Chondrocyte (in vitro differentiated cells): ENCODE results near the gene GANC. TPM values are rescaled to one million over a fixed set of nuclear protein-coding genes. Genes with fewer than 3 reads are reported as not detected.

Source experiments
- DNase-seq: peaks from one replicate; pipeline ENCODE4 v3.0.0; 2021; ENCODE audit warnings: mixed read lengths, low spot score
- H3K27ac Mint-ChIP-seq: one replicate; pipeline ENCODE4 v1.8.0; 2021; ENCODE audit warnings: mild to moderate bottlenecking, moderate library complexity, mixed read lengths; ENCODE audit not compliant: unreplicated experiment
- H3K27me3 Mint-ChIP-seq: 2 replicates; pipeline ENCODE4 v1.8.0; 2021; ENCODE audit warnings: low read depth, mixed read lengths
- H3K36me3 Mint-ChIP-seq: 2 replicates; pipeline ENCODE4 v1.8.0; 2021; ENCODE audit warnings: low read depth, mixed read lengths
- H3K4me1 Mint-ChIP-seq: 2 replicates; pipeline ENCODE4 v1.8.0; 2021; ENCODE audit warnings: low read depth, mild to moderate bottlenecking, mixed read lengths
- H3K4me3 Mint-ChIP-seq: one replicate; pipeline ENCODE4 v1.8.0; 2021; ENCODE audit warnings: mild to moderate bottlenecking, moderate library complexity, mixed read lengths; ENCODE audit not compliant: unreplicated experiment
- H3K9me3 Mint-ChIP-seq: 2 replicates; pipeline ENCODE4 v1.8.0; 2021; ENCODE audit warnings: low read depth, mixed read lengths
- total RNA-seq: library from RNA; stranded (reverse); gene quantifications from 3 replicates; pipeline ENCODE4 v1.2.1, GENCODE V29; 2021
- TF ChIP-seq, protein P1 (sequence below): fragments of 200-600 bp; sonication (generic); IDR thresholded peaks from 2 replicates; pipeline ENCODE4 v1.5.0; 2021; ENCODE audit warnings: antibody characterized with exemption, mild to moderate bottlenecking, moderate library complexity

GANC gene
- total RNA-seq, 1 donor from 2014 or later: 20.7 TPM

DNA sequence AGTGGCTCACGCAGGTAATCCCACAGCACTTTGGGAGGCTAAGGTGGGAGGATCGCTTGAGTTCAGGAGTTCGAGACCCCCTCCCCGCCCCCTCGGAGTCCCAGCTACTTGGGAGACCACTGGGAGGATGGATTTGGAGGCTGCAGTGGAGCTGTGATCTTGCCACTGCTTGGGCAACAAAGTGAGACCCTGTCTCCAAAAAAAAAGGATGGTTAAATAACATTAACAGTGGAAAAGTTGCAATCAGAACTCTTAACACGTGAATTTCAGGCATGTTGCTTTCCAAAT, 1.6 kb downstream of the GANC start:
- no peaks in the 10 kb centered on the region for H3K36me3 Mint-ChIP-seq
- no peaks in the 10 kb centered on the region for H3K27me3 Mint-ChIP-seq
- TF ChIP-seq, protein P1, sequence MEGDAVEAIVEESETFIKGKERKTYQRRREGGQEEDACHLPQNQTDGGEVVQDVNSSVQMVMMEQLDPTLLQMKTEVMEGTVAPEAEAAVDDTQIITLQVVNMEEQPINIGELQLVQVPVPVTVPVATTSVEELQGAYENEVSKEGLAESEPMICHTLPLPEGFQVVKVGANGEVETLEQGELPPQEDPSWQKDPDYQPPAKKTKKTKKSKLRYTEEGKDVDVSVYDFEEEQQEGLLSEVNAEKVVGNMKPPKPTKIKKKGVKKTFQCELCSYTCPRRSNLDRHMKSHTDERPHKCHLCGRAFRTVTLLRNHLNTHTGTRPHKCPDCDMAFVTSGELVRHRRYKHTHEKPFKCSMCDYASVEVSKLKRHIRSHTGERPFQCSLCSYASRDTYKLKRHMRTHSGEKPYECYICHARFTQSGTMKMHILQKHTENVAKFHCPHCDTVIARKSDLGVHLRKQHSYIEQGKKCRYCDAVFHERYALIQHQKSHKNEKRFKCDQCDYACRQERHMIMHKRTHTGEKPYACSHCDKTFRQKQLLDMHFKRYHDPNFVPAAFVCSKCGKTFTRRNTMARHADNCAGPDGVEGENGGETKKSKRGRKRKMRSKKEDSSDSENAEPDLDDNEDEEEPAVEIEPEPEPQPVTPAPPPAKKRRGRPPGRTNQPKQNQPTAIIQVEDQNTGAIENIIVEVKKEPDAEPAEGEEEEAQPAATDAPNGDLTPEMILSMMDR: no peak
- H3K27ac Mint-ChIP-seq: peak overlapping the region; percentile 98
- peaks cover 52% of the 10 kb centered on the region for H3K4me1 Mint-ChIP-seq
- H3K4me3 Mint-ChIP-seq: peak overlapping the region; percentile 98
- no peak for DNase-seq
- no peaks in the 10 kb centered on the region for H3K9me3 Mint-ChIP-seq

DNA sequence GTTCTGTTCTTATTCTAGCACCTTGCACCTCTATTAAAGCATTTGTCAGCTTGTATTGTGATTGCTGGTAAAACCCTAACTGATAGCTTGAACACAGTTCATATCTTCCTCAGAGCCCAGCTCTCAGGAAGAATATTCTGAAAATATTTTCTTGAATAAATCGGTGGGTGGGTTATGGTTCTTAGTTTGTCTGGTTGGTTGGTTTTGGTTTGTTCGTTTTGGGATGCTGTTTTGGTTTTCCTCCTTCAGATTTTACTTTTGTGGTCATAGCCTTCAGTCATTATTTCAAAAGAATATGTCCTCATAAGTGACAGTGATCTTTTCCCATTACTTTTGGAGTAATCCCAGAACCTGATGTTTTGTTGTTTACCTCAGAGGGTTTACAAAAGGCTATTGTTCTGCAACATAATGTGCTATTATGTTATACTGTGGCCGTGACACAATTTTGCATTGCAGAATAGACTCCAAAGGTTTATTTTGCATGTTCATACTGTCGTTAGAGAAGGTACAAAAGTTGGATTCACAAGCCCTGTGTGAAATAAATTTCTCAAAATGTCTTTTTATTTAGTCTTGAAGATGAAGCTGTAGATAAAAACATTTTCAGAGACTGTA, 2.9 kb downstream of the GANC start:
- Mint-ChIP-seq H3K4me1 (peaks cover 41% of the 10 kb centered on the region), H3K27me3 (no peaks in the 10 kb centered on the region), H3K9me3 (no peaks in the 10 kb centered on the region), H3K27ac (peak overlapping the region; percentile 55), H3K4me3 (peak overlapping the region; percentile 24), H3K36me3 (peaks cover 7% of the 10 kb centered on the region)
- TF ChIP-seq, protein P1: no peak
- no peak for DNase-seq

DNA sequence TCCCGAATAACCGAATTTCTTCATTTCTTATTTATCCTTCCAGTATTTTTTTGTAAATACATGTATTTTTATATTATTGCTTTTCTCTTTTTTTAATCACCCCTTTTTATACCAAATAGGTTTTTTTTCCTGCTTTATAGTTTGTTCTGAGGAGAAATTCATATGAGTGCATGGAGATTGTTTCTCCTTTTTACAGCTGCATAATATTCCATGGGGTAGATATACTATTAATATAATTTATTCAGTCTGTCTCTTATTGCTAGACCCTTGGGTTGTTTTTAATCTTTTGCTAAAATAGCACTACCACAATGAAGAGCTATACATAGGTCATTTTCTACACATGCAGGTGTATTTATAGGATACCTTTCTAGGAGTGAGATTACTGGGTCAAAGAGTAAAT, 3.8 kb downstream of the GANC start:
- TF ChIP-seq, protein P1: no peak
- Mint-ChIP-seq H3K27me3 (no peaks in the 10 kb centered on the region), H3K4me3 (no peak overlapping the region), H3K27ac (no peak overlapping the region), H3K9me3 (no peaks in the 10 kb centered on the region), H3K4me1 (peaks cover 33% of the 10 kb centered on the region), H3K36me3 (peaks cover 7% of the 10 kb centered on the region)
- DNase-seq: no peak

DNA sequence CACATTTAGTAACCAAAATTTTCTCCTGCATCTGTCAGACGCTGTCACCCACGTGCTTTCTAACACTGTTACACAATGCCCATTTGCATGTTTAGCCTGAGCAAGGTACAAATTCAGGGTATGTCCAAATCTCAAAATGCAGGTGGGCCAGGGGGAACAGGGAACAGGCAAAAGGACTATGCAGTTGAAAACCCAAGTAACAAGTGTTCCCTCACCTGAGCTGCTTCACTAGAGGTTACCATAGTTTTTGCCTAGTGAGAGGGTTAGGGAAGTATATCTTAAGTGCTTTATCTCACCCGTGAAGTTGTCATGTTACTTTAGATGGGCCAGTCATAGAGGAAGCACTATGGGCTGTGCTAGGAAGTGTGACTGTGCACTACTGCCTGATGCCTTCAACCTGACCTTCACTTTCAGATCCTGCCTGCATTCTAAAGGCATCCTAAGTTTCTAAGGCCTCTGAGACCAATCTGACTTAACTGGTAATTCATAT, 6.3 kb downstream of the GANC start:
- TF ChIP-seq, protein P1: no peak
- no peak for DNase-seq
- peaks cover 20% of the 10 kb centered on the region for H3K4me1 Mint-ChIP-seq
- peaks cover 9% of the 10 kb centered on the region for H3K36me3 Mint-ChIP-seq
- no peak overlapping the region for H3K27ac Mint-ChIP-seq
- H3K9me3 Mint-ChIP-seq: no peaks in the 10 kb centered on the region
- no peaks in the 10 kb centered on the region for H3K27me3 Mint-ChIP-seq
- H3K4me3 Mint-ChIP-seq: no peak overlapping the region

DNA sequence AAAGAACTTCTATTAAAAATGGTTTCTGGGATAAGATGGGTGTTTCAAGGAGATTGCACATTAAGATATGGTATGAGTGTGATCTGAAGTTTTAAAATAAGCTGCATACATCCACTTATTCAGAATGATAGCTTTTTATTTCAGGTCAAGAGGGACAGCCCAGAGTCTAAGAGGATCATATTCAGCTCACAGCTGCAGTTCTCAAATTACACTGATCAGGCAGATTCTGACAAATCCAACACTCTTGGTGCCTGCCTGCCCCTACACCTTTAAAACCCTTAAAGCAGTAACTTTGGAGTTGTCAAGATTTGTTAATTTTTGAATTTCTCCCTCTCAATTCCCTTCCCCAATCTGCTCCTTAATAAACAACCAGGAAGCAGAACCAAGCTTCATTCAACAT, 9.3 kb downstream of the GANC start:
- Mint-ChIP-seq H3K4me3 (no peak overlapping the region), H3K27me3 (no peaks in the 10 kb centered on the region), H3K9me3 (no peaks in the 10 kb centered on the region), H3K27ac (no peak overlapping the region), H3K4me1 (no peaks in the 10 kb centered on the region), H3K36me3 (peaks cover 9% of the 10 kb centered on the region)
- TF ChIP-seq, protein P1: no peak
- no peak for DNase-seq
